Measurements from ENCODE around the gene SACM1L.
"Not testable (repeated sequence)": the region's sequence is repeated elsewhere in the genome, so short reads cannot be mapped to it uniquely, and the experiment has no call there.

SACM1L gene

DNA sequence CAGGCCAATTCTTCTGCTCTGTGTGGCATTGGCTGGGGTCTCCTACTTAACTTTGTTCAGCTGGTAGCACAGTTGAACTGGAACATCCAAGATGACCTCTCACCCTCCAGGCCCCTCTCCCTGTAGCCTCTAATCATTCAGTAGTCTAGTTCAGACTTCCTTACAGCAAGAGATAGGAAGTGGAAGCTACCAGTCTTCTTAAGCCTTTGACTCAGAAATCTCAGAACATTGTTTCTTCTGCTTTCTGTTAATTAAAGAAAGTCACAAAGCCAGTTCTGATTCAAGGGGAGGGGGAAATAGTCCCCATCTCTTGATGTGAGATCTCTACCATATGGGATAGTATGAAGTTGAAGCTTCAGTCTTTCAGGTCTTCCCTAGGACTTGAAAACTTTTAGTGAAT is 18.8 kb upstream of the SACM1L start:
- no peak for DNase-seq (ENCODE audit: low read depth)

- no peak for DNase-seq (ENCODE audit: low read depth)
Observed at GRCh38 chr3:45670991-45671390, 18.2 kb upstream of the SACM1L start.

GRCh38 chr3:45673273-45673672 is 15.9 kb upstream of the SACM1L start:
- no peak for DNase-seq (ENCODE audit: low read depth)

GRCh38 chr3:45676325-45677032 is 12.7 kb upstream of the SACM1L start:
- no peak for DNase-seq (ENCODE audit: low read depth)

- peak; percentile 34 for DNase-seq (ENCODE audit: low read depth)
Observed at GRCh38 chr3:45677033-45677446, 12.2 kb upstream of the SACM1L start.

- no peak for DNase-seq (ENCODE audit: low read depth)
Observed at GRCh38 chr3:45677841-45678240, 11.4 kb upstream of the SACM1L start.

DNA sequence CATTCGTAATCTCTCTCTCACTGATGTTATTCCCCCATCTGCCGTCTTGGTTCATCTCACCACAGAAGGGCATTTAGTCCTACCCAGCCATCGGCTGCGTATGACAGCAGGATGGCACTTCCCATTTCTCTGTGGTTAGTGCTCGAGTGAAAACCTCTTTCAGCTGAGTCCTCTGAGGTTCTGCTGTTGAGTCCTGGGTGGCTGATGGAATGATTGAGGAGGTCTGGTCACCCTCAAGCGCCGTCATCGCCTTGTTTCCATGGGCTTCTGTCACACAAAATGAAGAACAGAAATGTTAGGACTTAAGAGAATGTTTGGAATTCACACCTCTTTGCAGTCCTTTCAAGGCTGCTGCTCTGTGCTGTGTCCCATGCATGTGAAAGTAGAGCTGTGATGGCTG is 9.4 kb upstream of the SACM1L start:
- no peak for DNase-seq (ENCODE audit: low read depth)

- DNase-seq (ENCODE audit: low read depth) = no peak
Observed at GRCh38 chr3:45681221-45681620, 8.0 kb upstream of the SACM1L start.

DNA sequence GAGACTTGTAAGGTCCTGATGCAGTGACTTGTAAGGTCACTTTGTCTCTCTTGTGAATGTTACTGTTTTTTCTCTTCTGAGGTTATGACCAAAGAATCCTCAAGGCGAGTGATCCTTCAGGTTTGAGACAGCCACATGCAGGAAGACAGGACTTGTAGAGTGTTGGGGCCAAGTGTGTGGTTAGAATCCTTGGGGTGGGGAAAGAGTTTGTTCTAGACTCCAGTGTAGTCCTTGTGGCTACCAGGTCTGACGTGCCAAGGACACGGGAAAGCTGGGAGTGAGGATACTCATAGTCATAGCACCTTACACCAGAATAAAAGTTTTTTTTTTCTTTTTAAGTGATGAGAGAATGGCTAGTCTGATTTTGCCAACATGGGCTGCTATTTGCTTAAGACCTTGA is 7.3 kb upstream of the SACM1L start:
- DNase-seq (ENCODE audit: low read depth) = no peak

- DNase-seq (ENCODE audit: low read depth) = no peak
Observed at GRCh38 chr3:45682311-45682710, 6.9 kb upstream of the SACM1L start.

DNA sequence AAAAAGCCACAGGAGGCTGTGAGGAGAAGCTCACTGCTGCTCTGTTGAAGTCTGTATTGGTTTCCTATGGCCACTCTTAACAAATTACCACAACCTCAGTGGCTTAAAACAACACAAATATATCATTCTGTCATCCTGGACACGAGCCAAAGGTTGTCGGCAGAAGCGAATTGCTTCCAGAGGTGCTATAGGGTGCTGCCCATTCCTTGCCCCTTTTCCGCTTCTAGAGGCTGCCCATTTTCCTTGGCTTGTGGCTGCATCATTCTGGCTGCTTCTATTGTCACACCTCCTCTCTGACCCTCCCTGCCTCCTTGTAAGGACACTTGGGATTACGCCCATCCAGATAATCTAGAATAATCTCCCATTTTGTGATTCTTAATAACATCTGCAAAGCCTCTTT is 6.4 kb upstream of the SACM1L start:
- DNase-seq (ENCODE audit: low read depth) = no peak

- DNase-seq (ENCODE audit: low read depth) = no peak
Observed at GRCh38 chr3:45683417-45684326, 5.5 kb upstream of the SACM1L start.

- DNase-seq (ENCODE audit: low read depth) = no peak
Observed at GRCh38 chr3:45684327-45684892, 4.8 kb upstream of the SACM1L start.

DNA sequence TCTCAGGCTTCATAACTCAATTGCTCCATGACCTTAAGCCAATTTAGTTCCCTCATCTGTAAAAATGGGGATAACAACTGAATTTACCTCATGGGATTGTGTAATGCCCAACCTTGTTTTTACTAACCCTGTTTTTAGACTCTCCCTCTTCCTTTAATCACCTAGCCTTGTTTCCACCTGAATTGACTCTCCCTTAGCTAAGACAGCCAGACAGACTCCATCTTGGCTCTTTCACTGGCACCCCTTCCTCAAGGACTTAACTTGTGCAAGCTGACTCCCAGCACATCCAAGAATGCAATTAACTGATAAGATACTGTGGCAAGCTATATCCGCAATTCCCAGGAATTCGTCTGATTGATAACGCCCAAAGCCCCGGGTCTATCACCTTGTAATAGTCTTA is 3.5 kb upstream of the SACM1L start:
- DNase-seq (ENCODE audit: low read depth) = not testable (repeated sequence)

- no peak for DNase-seq (ENCODE audit: low read depth)
Observed at GRCh38 chr3:45686850-45687249, 2.3 kb upstream of the SACM1L start.

DNA sequence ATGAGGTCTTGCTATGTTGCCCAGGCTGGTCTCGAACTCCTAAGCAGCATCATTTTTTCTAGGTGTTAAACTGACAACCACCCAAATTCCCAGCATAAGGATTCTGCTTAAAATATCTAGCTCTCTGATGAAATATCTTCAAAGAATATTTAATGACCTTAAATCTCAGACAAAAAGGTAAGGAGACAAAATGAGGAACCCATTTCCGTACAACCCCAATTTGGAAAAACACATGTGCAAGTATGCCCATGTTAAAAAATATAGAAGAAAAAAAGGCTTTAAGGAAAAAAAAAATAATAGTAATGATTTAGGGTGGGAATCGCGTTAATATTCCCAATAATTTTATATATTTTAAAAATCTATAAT is 1.4 kb upstream of the SACM1L start:
- DNase-seq (ENCODE audit: low read depth) = no peak

DNA sequence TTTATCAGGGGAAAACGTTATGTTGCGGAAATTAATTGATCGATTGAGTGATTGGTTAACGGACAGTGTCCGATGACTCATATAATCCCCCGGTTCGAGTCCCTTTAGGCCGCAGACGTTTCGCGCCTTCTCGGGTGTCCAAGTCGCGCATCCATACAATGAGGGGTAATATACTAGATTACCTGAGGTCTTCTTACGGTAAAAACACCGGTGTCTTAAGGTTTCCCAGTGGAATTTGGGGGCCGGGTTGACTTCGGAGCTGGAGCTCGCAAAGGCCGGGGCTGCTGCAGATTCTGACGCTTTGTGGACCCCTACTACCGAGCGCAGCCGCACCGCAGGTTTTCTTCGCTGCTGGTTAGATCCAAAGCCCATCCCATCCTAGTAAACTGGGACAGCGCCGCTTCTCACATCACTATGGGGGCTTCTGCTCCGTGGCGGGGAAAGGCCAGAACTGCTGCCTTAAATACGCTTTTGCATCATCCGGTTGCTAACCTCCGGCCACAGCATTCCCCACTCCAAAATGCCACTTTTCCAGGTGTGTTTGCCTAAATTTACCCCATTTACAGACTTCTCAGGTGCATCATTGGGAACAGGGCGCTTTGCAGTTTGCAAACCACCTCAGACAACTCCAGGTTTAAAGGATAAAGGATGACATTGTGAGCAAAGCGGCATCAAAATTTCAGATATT is 858 bp upstream of the SACM1L start:
- DNase-seq (ENCODE audit: low read depth) = no peak

DNA sequence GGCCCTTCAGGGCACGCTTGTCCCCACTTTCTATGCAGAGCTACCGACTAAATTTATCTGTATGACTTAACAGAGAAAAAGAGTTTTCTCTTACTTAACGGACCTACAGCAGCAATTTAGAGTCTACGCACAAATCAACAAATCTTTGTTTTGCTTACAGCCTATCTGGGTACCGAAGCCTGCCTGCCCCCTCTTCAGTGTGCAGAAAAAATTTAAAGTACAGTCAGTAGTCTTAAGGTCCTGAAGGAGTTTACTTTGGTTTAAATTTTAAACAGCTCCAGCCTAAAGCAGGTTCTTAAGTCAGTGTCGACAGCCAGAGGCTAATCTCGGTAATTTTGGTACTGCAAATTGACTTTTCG is 570 bp downstream of the SACM1L start:
- DNase-seq (ENCODE audit: low read depth) = no peak

- DNase-seq (ENCODE audit: low read depth) = no peak
Observed at GRCh38 chr3:45690336-45691035, 1.3 kb downstream of the SACM1L start.

- DNase-seq (ENCODE audit: low read depth) = no peak
Observed at GRCh38 chr3:45691842-45692241, 2.6 kb downstream of the SACM1L start.

- DNase-seq (ENCODE audit: low read depth) = no peak
Observed at GRCh38 chr3:45692866-45693265, 3.7 kb downstream of the SACM1L start.

- no peak for DNase-seq (ENCODE audit: low read depth)
Observed at GRCh38 chr3:45693941-45694521, 4.8 kb downstream of the SACM1L start.

Measured in stimulated activated CD8-positive, alpha-beta memory T cell treated with anti-CD3 and anti-CD28 coated beads, Interleukin-4, amount 100 ng/mL, for 24 hours (primary cell).